K562 (cell line): Measurements from ENCODE around the gene TRIM31. TPM values are rescaled to one million over a fixed set of nuclear protein-coding genes. Genes with fewer than 3 reads are reported as not detected.

Experiments used
- ARID1B ChIP-seq: fragments of 450-650 bp; IDR thresholded peaks from 2 replicates; pipeline ENCODE4 v1.6.1; 2016; ENCODE audit warnings: antibody characterized with exemption, mild to moderate bottlenecking, inconsistent platforms
- BRD9 ChIP-seq: fragments of 450-650 bp; IDR thresholded peaks from 2 replicates; pipeline ENCODE4 v1.6.1; 2018; ENCODE audit warnings: low read depth; ENCODE audit not compliant: partially characterized antibody
- CBX8 ChIP-seq: fragments of 200-600 bp; sonication (generic); IDR thresholded peaks from 2 replicates; pipeline ENCODE4 v1.6.1; 2012; ENCODE audit warnings: borderline replicate concordance, mixed run types, low read depth, mild to moderate bottlenecking, moderate library complexity, mixed read lengths, low read length, control low read depth, inconsistent platforms; ENCODE audit not compliant: poor library complexity, severe bottlenecking; ENCODE audit errors: extremely low read depth
- CGGBP1 ChIP-seq: fragments of 250-450 bp; sonication (Bioruptor Pico); IDR thresholded peaks from 2 replicates; pipeline ENCODE4 v1.9.0; 2021; ENCODE audit warnings: mild to moderate bottlenecking
- CHD2 ChIP-seq: IDR thresholded peaks from 2 replicates; pipeline ENCODE4 v1.6.1; 2011; ENCODE audit warnings: low read depth, low read length
- CREM ChIP-seq: IDR thresholded peaks from 2 replicates; pipeline ENCODE4 v1.6.1; 2014; ENCODE audit warnings: antibody characterized with exemption, low read depth
- EGR1 ChIP-seq: fragments of 450-650 bp; conservative IDR thresholded peaks from 2 replicates; pipeline ENCODE4 v1.6.1; 2017; ENCODE audit warnings: mild to moderate bottlenecking
- ETS2 ChIP-seq: IDR thresholded peaks from 2 replicates; pipeline ENCODE4 v1.6.1; 2016; ENCODE audit warnings: borderline replicate concordance, missing genetic modification characterization, mild to moderate bottlenecking, moderate library complexity, missing compliant biosample characterization; ENCODE audit not compliant: poor library complexity, severe bottlenecking
- FOXK1 ChIP-seq: sonication (generic); formaldehyde crosslinking; IDR thresholded peaks from 2 replicates; pipeline ENCODE4 v1.8.0; 2022; ENCODE audit warnings: missing genetic modification reagents, mild to moderate bottlenecking, borderline replicate concordance
- MAZ ChIP-seq, 2 experiments: fragments of 450-650 bp in 1 of 2; sonication (generic) in 1 of 2; formaldehyde crosslinking; IDR thresholded peaks in 1 of 2; conservative IDR thresholded peaks in 1 of 2; 2 replicates each; pipeline versions ENCODE4 v1.4.0 to v1.5.0; 2020; ENCODE audit warnings: mild to moderate bottlenecking in 1 of 2, missing genetic modification reagents in 1 of 2
- NR3C1 ChIP-seq: sonication (generic); formaldehyde crosslinking; IDR thresholded peaks from 2 replicates; pipeline ENCODE4 v1.8.1; 2022; ENCODE audit warnings: missing genetic modification reagents
- RB1 ChIP-seq: fragments of 450-650 bp; IDR thresholded peaks from 2 replicates; pipeline ENCODE4 v1.6.1; 2017; ENCODE audit warnings: low read depth, mild to moderate bottlenecking
- RFX1 ChIP-seq: fragments of 450-650 bp; IDR thresholded peaks from 2 replicates; pipeline ENCODE4 v1.6.1; 2016; ENCODE audit warnings: mild to moderate bottlenecking, moderate library complexity
- SMARCA5 ChIP-seq: fragments of 450-650 bp; IDR thresholded peaks from 2 replicates; pipeline ENCODE4 v1.6.1; 2016
- SMARCE1 ChIP-seq: fragments of 450-650 bp; IDR thresholded peaks from 2 replicates; pipeline ENCODE4 v1.7.1; 2016; ENCODE audit warnings: mild to moderate bottlenecking
- SMC3 ChIP-seq: conservative IDR thresholded peaks from 2 replicates; pipeline ENCODE4 v1.6.1; 2011; ENCODE audit warnings: low read depth, low read length, improper control_type of control experiment; ENCODE audit not compliant: insufficient read depth
- SRF ChIP-seq, 2 experiments: fragments of 250-450, 450-650 bp in 1 of 2; sonication (Bioruptor Pico) in 1 of 2; sonication (generic) in 1 of 2; formaldehyde crosslinking; IDR thresholded peaks; 2 replicates each; pipeline versions ENCODE4 v1.5.0 to v1.5.1; 2020 to 2022; ENCODE audit warnings: mild to moderate bottlenecking in 1 of 2, missing genetic modification reagents in 1 of 2
- SRSF9 ChIP-seq: fragments of 200-400 bp; formaldehyde crosslinking; IDR thresholded peaks from 2 replicates; pipeline ENCODE4 v1.6.1; 2017; ENCODE audit warnings: low read depth, low read length, borderline replicate concordance
- TFAP4 ChIP-seq: sonication (generic); formaldehyde crosslinking; IDR thresholded peaks from 2 replicates; pipeline ENCODE4 v1.8.0; 2022; ENCODE audit warnings: missing genetic modification reagents, mild to moderate bottlenecking, moderate library complexity, borderline replicate concordance
- XRCC4 ChIP-seq: IDR thresholded peaks from one replicate; pipeline ENCODE4 v1.6.1; 2011; ENCODE audit not compliant: insufficient read depth, insufficient read length; ENCODE audit errors: extremely low read depth
- XRCC5 ChIP-seq: fragments of 200-400 bp; formaldehyde crosslinking; IDR thresholded peaks from 2 replicates; pipeline ENCODE4 v1.6.1; 2017; ENCODE audit warnings: low read depth, mild to moderate bottlenecking, low read length
- YY1 ChIP-seq, 3 experiments: IDR thresholded peaks; 2 replicates each; pipeline ENCODE4 v1.6.1; 2011; ENCODE audit warnings: low read length in 2 of 3, mild to moderate bottlenecking in 2 of 3, moderate library complexity in 2 of 3, borderline replicate concordance in 1 of 3, control low read depth in 1 of 3, low read depth in 1 of 3; ENCODE audit not compliant: insufficient read depth in 3 of 3, insufficient replicate concordance in 2 of 3, control insufficient read depth in 1 of 3, insufficient read length in 1 of 3; ENCODE audit errors: extremely low read depth in 1 of 3
- ZBTB17 ChIP-seq: fragments of 450-650 bp; formaldehyde crosslinking; IDR thresholded peaks from 2 replicates; pipeline ENCODE4 v1.4.0; 2020; ENCODE audit warnings: mild to moderate bottlenecking
- ZNF239 ChIP-seq: fragments of 250-450 bp; sonication (Bioruptor Pico); IDR thresholded peaks from 2 replicates; pipeline ENCODE4 v1.4.0; 2020; ENCODE audit warnings: mild to moderate bottlenecking
- ZNF24 ChIP-seq: fragments of 450-650 bp; IDR thresholded peaks from 2 replicates; pipeline ENCODE4 v1.6.1; 2016
- ZNF436 ChIP-seq: fragments of 250-450, 450-650 bp; sonication (Bioruptor Pico); formaldehyde crosslinking; IDR thresholded peaks from 2 replicates; pipeline ENCODE4 v1.7.0; 2020; ENCODE audit warnings: mild to moderate bottlenecking
- ZNF583 ChIP-seq: fragments of 250-450 bp; sonication (Bioruptor Pico); IDR thresholded peaks from 2 replicates; pipeline ENCODE4 v1.4.0; 2020
- ZSCAN29 ChIP-seq: fragments of 450-650 bp; IDR thresholded peaks from 2 replicates; pipeline ENCODE4 v1.6.1; 2017
- polyA plus RNA-seq, 8 experiments: library from polyadenylated mRNA; depleted of rRNA in 4 of 8; stranded (reverse) in 5 of 8; unstranded in 3 of 8; fragments of >200 nt; fragmentation: Nextera tagmentation in 2 of 8; fragmentation: Illumina TruSeq in 1 of 8; extraction: Ambion mirVana in 2 of 8; extraction: Trizol in 1 of 8; gene quantifications; 2 replicates each; pipeline versions ENCODE4 v1.2.1 to v1.2.3, GENCODE V29; 2011 to 2014; ENCODE audit warnings: inconsistent platforms in 1 of 8, missing spikeins in 1 of 8
- total RNA-seq, 7 experiments: library from RNA; depleted of rRNA in 6 of 7; stranded (reverse); fragments of >200 nt in 6 of 7; fragmentation: Illumina TruSeq in 2 of 7; extraction: Trizol in 2 of 7; gene quantifications; 2 replicates each; pipeline versions ENCODE4 v1.2.1 to v1.2.3, GENCODE V29; 2011 to 2021; ENCODE audit warnings: low replicate concordance in 1 of 7

Gene TRIM31
- total and polyA plus RNA-seq, 9 of the 15 experiments (the other 6 are each of a cell fraction or from before 2014, with no cell fraction given) = not detected

GRCh38 chr6:30130887-30131862 lies 18.3 kb upstream of the TRIM31 start (continued):
- TF ChIP-seq TFAP4 (CRISPR knock-in tag) = peak; percentile 79
- TF ChIP-seq YY1 (IDR thresholded peaks at IDR 0.05; ENCODE audit: borderline replicate concordance in 1 of 3, control insufficient read depth in 1 of 3, extremely low read depth in 1 of 3, insufficient read depth in 3 of 3, insufficient read length in 1 of 3, insufficient replicate concordance in 2 of 3, low read depth in 1 of 3, low read length in 2 of 3) = peak in 1 of 3 experiments; percentile 65
- TF ChIP-seq SRSF9 = no peak
- TF ChIP-seq ZNF239 (CRISPR knock-in tag) = peak; percentile 41; the same call in 1 of the 2 replicates
- peak; percentile 50 for TF ChIP-seq RFX1
- 0 out of 2 replicates have a peak, but pooled peaks have one; percentile 38 for TF ChIP-seq ZNF583 (CRISPR knock-in tag)
- TF ChIP-seq RB1 = peak; percentile 67; the same call in 1 of the 2 replicates
- TF ChIP-seq ARID1B = 0 out of 2 replicates have a peak, but pooled peaks have one; percentile 11
- TF ChIP-seq CGGBP1 (CRISPR knock-in tag) = no peak
- TF ChIP-seq CREM = 0 out of 2 replicates have a peak, but pooled peaks have one; percentile 50
- no peak for TF ChIP-seq ETS2
- TF ChIP-seq NR3C1 (CRISPR knock-in tag) = no peak
- peak in 1 of 2 experiments; percentile 59; a peak in 2 of 4 replicates for TF ChIP-seq MAZ (CRISPR knock-in tag; conservative IDR thresholded peaks at IDR 0.05 in 1 of 2, IDR thresholded peaks at IDR 0.05 in 1 of 2)
- TF ChIP-seq EGR1 = no peak
- peak; percentile 96 for TF ChIP-seq XRCC5
- TF ChIP-seq SMARCE1 = 0 out of 2 replicates have a peak, but pooled peaks have one; percentile 24
- no peak for TF ChIP-seq ZBTB17
- TF ChIP-seq FOXK1 (CRISPR knock-in tag) = peak; percentile 72; the same call in 1 of the 2 replicates
- TF ChIP-seq XRCC4 = no peak
- peak; percentile 98 for TF ChIP-seq SMC3
- 0 out of 2 replicates have a peak, but pooled peaks have one; percentile 43 for TF ChIP-seq SMARCA5
- peak; percentile 85 for TF ChIP-seq ZNF24
- no peak for TF ChIP-seq CHD2
- no peak for TF ChIP-seq BRD9
- TF ChIP-seq CBX8 = no peak
- no peak for TF ChIP-seq ZSCAN29
- no peak for TF ChIP-seq ZNF436 (CRISPR knock-in tag)
- TF ChIP-seq SRF (CRISPR knock-in tag; IDR thresholded peaks at IDR 0.05) = no peak
